HepG2 (cell line): ENCODE data around the gene ARFGAP2. TPM values are rescaled to one million over a fixed set of nuclear protein-coding genes. Genes with fewer than 3 reads are reported as not detected.
A peak's percentile ranks its signal among the peaks of the same experiment; 100 is the strongest.

ENCODE experiments used
- CENPT ChIP-seq: sonication (generic); formaldehyde crosslinking; IDR thresholded peaks from 2 replicates; pipeline ENCODE4 v1.8.0; 2022; ENCODE audit warnings: low read depth, mild to moderate bottlenecking, moderate library complexity, missing genetic modification reagents
- HHEX ChIP-seq: IDR thresholded peaks from 2 replicates; pipeline ENCODE4 v1.6.1; 2016; ENCODE audit warnings: control low read depth
- HMG20A ChIP-seq: IDR thresholded peaks from 2 replicates; pipeline ENCODE4 v1.6.1; 2016; ENCODE audit warnings: borderline replicate concordance
- IRX3 ChIP-seq: sonication (generic); formaldehyde crosslinking; IDR thresholded peaks from 2 replicates; pipeline ENCODE4 v1.8.1; 2023; ENCODE audit warnings: mild to moderate bottlenecking, low read depth, missing genetic modification reagents, borderline replicate concordance
- NCOA1 ChIP-seq: sonication (generic); formaldehyde crosslinking; IDR thresholded peaks from 2 replicates; pipeline ENCODE4 v1.9.0; 2021; ENCODE audit warnings: missing genetic modification reagents
- PPARG ChIP-seq: conservative IDR thresholded peaks from 2 replicates; pipeline ENCODE4 v1.6.1; 2016; ENCODE audit warnings: missing biosample characterization, missing genetic modification reagents
- SKIL ChIP-seq: sonication (generic); formaldehyde crosslinking; IDR thresholded peaks from 2 replicates; pipeline ENCODE4 v1.8.0; 2022; ENCODE audit warnings: missing genetic modification reagents, mild to moderate bottlenecking, moderate library complexity, borderline replicate concordance
- SMYD3 ChIP-seq: sonication (generic); formaldehyde crosslinking; IDR thresholded peaks from 2 replicates; pipeline ENCODE4 v1.8.1; 2023; ENCODE audit warnings: mild to moderate bottlenecking, missing genetic modification reagents
- SOX6 ChIP-seq, 2 experiments: fragments of 450-650 bp in 1 of 2; sonication (generic) in 1 of 2; formaldehyde crosslinking in 1 of 2; IDR thresholded peaks; 2 replicates each; pipeline versions ENCODE4 v1.4.0 to v1.6.1; 2017 to 2020; ENCODE audit warnings: antibody characterized with exemption in 1 of 2, mild to moderate bottlenecking in 1 of 2, missing genetic modification reagents in 1 of 2
- SP5 ChIP-seq: IDR thresholded peaks from 2 replicates; pipeline ENCODE4 v1.6.1; 2016; ENCODE audit warnings: low read depth, borderline replicate concordance
- YEATS4 ChIP-seq: sonication (generic); formaldehyde crosslinking; IDR thresholded peaks from 2 replicates; pipeline ENCODE4 v1.4.0; 2020; ENCODE audit warnings: missing genetic modification reagents, borderline replicate concordance
- ZBTB1 ChIP-seq: sonication (generic); formaldehyde crosslinking; IDR thresholded peaks from 2 replicates; pipeline ENCODE4 v1.4.0; 2020; ENCODE audit warnings: missing genetic modification reagents, borderline replicate concordance
- ZBTB34 ChIP-seq: sonication (generic); formaldehyde crosslinking; IDR thresholded peaks from 2 replicates; pipeline ENCODE4 v1.8.0; 2022; ENCODE audit warnings: mild to moderate bottlenecking, missing genetic modification reagents
- ZGPAT ChIP-seq: IDR thresholded peaks from 2 replicates; pipeline ENCODE4 v1.6.1; 2016; ENCODE audit warnings: mild to moderate bottlenecking
- ZNF205 ChIP-seq: IDR thresholded peaks from 2 replicates; pipeline ENCODE4 v1.6.1; 2018; ENCODE audit warnings: missing biosample characterization, missing genetic modification reagents
- ZNF710 ChIP-seq: sonication (generic); formaldehyde crosslinking; IDR thresholded peaks from 2 replicates; pipeline ENCODE4 v1.5.0; 2020; ENCODE audit warnings: mild to moderate bottlenecking, missing genetic modification reagents, borderline replicate concordance
- ZNF724P ChIP-seq: sonication (generic); formaldehyde crosslinking; IDR thresholded peaks from 2 replicates; pipeline ENCODE4 v1.8.0; 2022; ENCODE audit warnings: missing genetic modification reagents, borderline replicate concordance
- ZNF816 ChIP-seq: sonication (generic); formaldehyde crosslinking; IDR thresholded peaks from 2 replicates; pipeline ENCODE4 v1.8.0; 2022; ENCODE audit warnings: missing genetic modification reagents, mild to moderate bottlenecking, borderline replicate concordance
- ZZZ3 ChIP-seq: sonication (generic); formaldehyde crosslinking; IDR thresholded peaks from 2 replicates; pipeline ENCODE4 v1.4.0; 2020; ENCODE audit warnings: missing genetic modification reagents, mild to moderate bottlenecking, borderline replicate concordance
- polyA plus RNA-seq, 8 experiments: library from polyadenylated mRNA; depleted of rRNA in 3 of 8; stranded (reverse) in 7 of 8; unstranded in 1 of 8; fragments of >200 nt; fragmentation: Illumina TruSeq in 4 of 8; extraction: Trizol in 4 of 8; gene quantifications; 2 replicates each; pipeline versions ENCODE4 v1.2.1 to v1.2.3, GENCODE V29; 2011 to 2016; ENCODE audit warnings: low read depth in 4 of 8, missing spikeins in 1 of 8, mixed read lengths in 1 of 8; ENCODE audit not compliant: insufficient read depth in 1 of 8
- total RNA-seq, 5 experiments: library from RNA; depleted of rRNA; stranded (reverse); fragments of >200 nt; fragmentation: Illumina TruSeq; extraction: Trizol; gene quantifications; 2 replicates each; pipeline ENCODE4 v1.2.3, GENCODE V29; 2016; ENCODE audit warnings: low read depth in 1 of 5
- TF ChIP-seq, protein P1 (sequence below): sonication (generic); formaldehyde crosslinking; IDR thresholded peaks from 2 replicates; pipeline ENCODE4 v1.5.0; 2020; ENCODE audit warnings: missing genetic modification reagents

ARFGAP2 gene
- total and polyA plus RNA-seq, 2 of the 13 experiments (the other 11 are each of a cell fraction or from before 2014, with no cell fraction given): 32.3 to 75.3 TPM

GRCh38 chr11:47189100-47189834, 12.6 kb upstream of the ARFGAP2 start (continued):
- TF ChIP-seq ZGPAT (peak; percentile 94), NCOA1 (CRISPR knock-in tag) (no peak), SMYD3 (CRISPR knock-in tag) (0 out of 2 replicates have a peak, but pooled peaks have one; percentile 45), HMG20A (CRISPR knock-in tag) (peak; percentile 92), ZNF205 (CRISPR knock-in tag) (0 out of 2 replicates have a peak, but pooled peaks have one; percentile 31), ZNF816 (CRISPR knock-in tag) (no peak), CENPT (no peak), ZBTB34 (CRISPR knock-in tag) (0 out of 2 replicates have a peak, but pooled peaks have one; percentile 66), ZBTB1 (CRISPR knock-in tag) (no peak), SP5 (CRISPR knock-in tag) (peak; percentile 74), ZNF710 (CRISPR knock-in tag) (peak; percentile 80; the same call in 1 of the 2 replicates), PPARG (CRISPR knock-in tag) (peak; percentile 88; the same call in 1 of the 2 replicates), ZZZ3 (no peak), IRX3 (no peak), HHEX (CRISPR knock-in tag) (0 out of 2 replicates have a peak, but pooled peaks have one; percentile 14), SOX6 (IDR thresholded peaks at IDR 0.05) (no peak), SOX6 (CRISPR knock-in tag; IDR thresholded peaks at IDR 0.05) (peak; percentile 90), SKIL (CRISPR knock-in tag) (peak; percentile 81), ZNF724P (CRISPR knock-in tag) (no peak), YEATS4 (CRISPR knock-in tag) (peak; percentile 25; the same call in 1 of the 2 replicates)
- TF ChIP-seq, protein P1, sequence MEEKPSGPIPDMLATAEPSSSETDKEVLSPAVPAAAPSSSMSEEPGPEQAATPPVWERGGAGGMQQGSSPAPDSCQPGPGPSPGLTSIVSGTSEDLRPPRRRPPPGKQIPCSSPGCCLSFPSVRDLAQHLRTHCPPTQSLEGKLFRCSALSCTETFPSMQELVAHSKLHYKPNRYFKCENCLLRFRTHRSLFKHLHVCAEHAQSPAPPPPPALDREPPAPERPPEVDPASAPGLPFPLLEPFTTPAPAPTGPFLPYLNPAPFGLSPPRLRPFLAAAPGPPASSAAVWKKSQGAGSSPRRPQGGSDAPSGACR: no peak
